ENCODE results near the gene NMNAT3.
"Not testable (repeated sequence)": the region's sequence is repeated elsewhere in the genome, so short reads cannot be mapped to it uniquely, and the experiment has no call there.

NMNAT3 gene

GRCh38 chr3:139636511-139636910 is 41.3 kb downstream of the NMNAT3 start:
- no peak for DNase-seq (ENCODE audit: low read depth, low spot score)

- no peak for DNase-seq (ENCODE audit: low read depth, low spot score)
Observed at GRCh38 chr3:139634111-139634635, 43.6 kb downstream of the NMNAT3 start.

GRCh38 chr3:139633511-139633910 is 44.3 kb downstream of the NMNAT3 start:
- DNase-seq (ENCODE audit: low read depth, low spot score), result no peak

- no peak for DNase-seq (ENCODE audit: low read depth, low spot score)
Observed at GRCh38 chr3:139630542-139630941, 47.2 kb downstream of the NMNAT3 start.

- DNase-seq (ENCODE audit: low read depth, low spot score), result no peak
Observed at GRCh38 chr3:139629033-139629432, 48.7 kb downstream of the NMNAT3 start.

- DNase-seq (ENCODE audit: low read depth, low spot score), result no peak
Observed at GRCh38 chr3:139627759-139628158, 50.0 kb downstream of the NMNAT3 start.

GRCh38 chr3:139620438-139620837 is 57.3 kb downstream of the NMNAT3 start:
- no peak for DNase-seq (ENCODE audit: low read depth, low spot score)

GRCh38 chr3:139619484-139619883 is 58.3 kb downstream of the NMNAT3 start:
- DNase-seq (ENCODE audit: low read depth, low spot score), result no peak

- DNase-seq (ENCODE audit: low read depth, low spot score), result no peak
Observed at GRCh38 chr3:139617672-139618268, 60.0 kb downstream of the NMNAT3 start.

- DNase-seq (ENCODE audit: low read depth, low spot score), result no peak
Observed at GRCh38 chr3:139611528-139611927, 66.2 kb downstream of the NMNAT3 start.

- no peak for DNase-seq (ENCODE audit: low read depth, low spot score)
Observed at GRCh38 chr3:139610886-139611285, 66.9 kb downstream of the NMNAT3 start.

- no peak for DNase-seq (ENCODE audit: low read depth, low spot score)
Observed at GRCh38 chr3:139608924-139609323, 68.8 kb downstream of the NMNAT3 start.

GRCh38 chr3:139608108-139608380 is 69.7 kb downstream of the NMNAT3 start:
- no peak for DNase-seq (ENCODE audit: low read depth, low spot score)

GRCh38 chr3:139607257-139608107 is 70.3 kb downstream of the NMNAT3 start:
- DNase-seq (ENCODE audit: low read depth, low spot score), result no peak

GRCh38 chr3:139602003-139602402 is 75.8 kb downstream of the NMNAT3 start:
- DNase-seq (ENCODE audit: low read depth, low spot score), result no peak

- no peak for DNase-seq (ENCODE audit: low read depth, low spot score)
Observed at GRCh38 chr3:139601191-139601961, 76.4 kb downstream of the NMNAT3 start.

GRCh38 chr3:139597947-139598346 is 79.8 kb downstream of the NMNAT3 start:
- DNase-seq (ENCODE audit: low read depth, low spot score), result no peak

- not testable (repeated sequence) for DNase-seq (ENCODE audit: low read depth, low spot score)
Observed at GRCh38 chr3:139591186-139591585, 86.6 kb downstream of the NMNAT3 start.

- no peak for DNase-seq (ENCODE audit: low read depth, low spot score)
Observed at GRCh38 chr3:139588450-139588849, 89.3 kb downstream of the NMNAT3 start.

- no peak for DNase-seq (ENCODE audit: low read depth, low spot score)
Observed at GRCh38 chr3:139587797-139588196, 90.0 kb downstream of the NMNAT3 start.

GRCh38 chr3:139586420-139587017 is 91.3 kb downstream of the NMNAT3 start:
- no peak for DNase-seq (ENCODE audit: low read depth, low spot score)

GRCh38 chr3:139585820-139586219 is 92.0 kb downstream of the NMNAT3 start:
- no peak for DNase-seq (ENCODE audit: low read depth, low spot score)

Data from activated naive CD8-positive, alpha-beta T cell treated with anti-CD3 and anti-CD28 coated beads, Interleukin-2, amount 50 U/mL, for 16 hours (primary cell).